ENCODE measurements around the gene BAG5. TPM values are rescaled to one million over a fixed set of nuclear protein-coding genes. Genes with fewer than 3 reads are reported as not detected.

Gene BAG5
- total and polyA plus RNA-seq, 2 of the 8 experiments (the other 6 are each of a cell fraction or from before 2014, with no cell fraction given) = 7.4 to 29.5 TPM

GRCh38 chr14:103581954-103582703 lies 19.7 kb upstream of the BAG5 start:
- H2BK20ac ChIP-seq (ENCODE audit: low read length) = no peak overlapping the region
- FAIRE-seq = no peak
- no peak overlapping the region for H3K14ac ChIP-seq (ENCODE audit: insufficient read length)
- H3K27me3 ChIP-seq (replicated peaks in 1 of 4; ENCODE audit: control insufficient read depth in 3 of 4, extremely low read depth in 1 of 4, insufficient read depth in 3 of 4, low read length in 3 of 4) = no peaks in the 10 kb centered on the region
- no peak overlapping the region for H2AK5ac ChIP-seq (ENCODE audit: low read depth, low read length)
- H3K27ac ChIP-seq (ENCODE audit: low read depth, low read length) = no peak overlapping the region
- no peaks in the 10 kb centered on the region; the same call in 1 of the 2 replicates for H3K79me1 ChIP-seq (ENCODE audit: low read depth, low read length)
- no peak overlapping the region for H4K91ac ChIP-seq (replicated peaks; ENCODE audit: insufficient read length, low read length)
- no peak overlapping the region; the same call in 1 of the 2 replicates for H2BK5ac ChIP-seq (ENCODE audit: low read depth, low read length)
- no peak overlapping the region for H2AFZ ChIP-seq (ENCODE audit: low read length)
- ChIA-PET CTCF (ENCODE audit: partially characterized antibody) (no interaction called here), POLR2A (ENCODE audit: partially characterized antibody) (interaction anchor here (0.9 kb wide), 1 partner anchor 35 kb away, joined by 3 read pairs; no protein-coding TSS in a partner anchor)
- H3K9ac ChIP-seq (replicated peaks in 1 of 4; ENCODE audit: extremely low read depth in 1 of 4, low read depth in 3 of 4, low read length in 3 of 4) = no peak overlapping the region
- no peak overlapping the region for H2BK120ac ChIP-seq (replicated peaks; ENCODE audit: low read depth, low read length)
- peaks cover 0 to 9% (median 0%) of the 10 kb centered on the region in 4 experiments; a peak in 4 of 8 replicates for H3K36me3 ChIP-seq (ENCODE audit: control insufficient read depth in 2 of 4, insufficient read depth in 4 of 4, low read length in 3 of 4)
- no peak overlapping the region for H2BK15ac ChIP-seq (ENCODE audit: low read length)
- H3K9me3 ChIP-seq (ENCODE audit: insufficient read depth in 2 of 2, low read depth in 1 of 2, low read length in 1 of 2) = no peaks in the 10 kb centered on the region
- H3K56ac ChIP-seq (replicated peaks; ENCODE audit: insufficient read length, low read depth, low read length) = no peak overlapping the region
- no peaks in the 10 kb centered on the region for H3K79me2 ChIP-seq (ENCODE audit: control insufficient read depth in 1 of 2, insufficient read depth in 2 of 2, low read length in 2 of 2)
- peaks cover 0 to 1% of the 10 kb centered on the region in 2 experiments for H4K20me1 ChIP-seq (replicated peaks in 1 of 2; ENCODE audit: control insufficient read depth in 1 of 2, insufficient read depth in 2 of 2, low read length in 2 of 2)
- no peaks in the 10 kb centered on the region for H3K4me1 ChIP-seq (replicated peaks in 1 of 4; ENCODE audit: control insufficient read depth in 3 of 4, insufficient read depth in 4 of 4, low read length in 3 of 4)
- H3K4me3 ChIP-seq (ENCODE audit: extremely low read depth in 1 of 4, insufficient read depth in 2 of 4, low read depth in 3 of 4, low read length in 4 of 4) = no peak overlapping the region
- no peak overlapping the region for H2BK12ac ChIP-seq (ENCODE audit: low read depth, low read length)
- no peak for DNase-seq (ENCODE audit: low read depth in 1 of 2, low spot score in 2 of 2)
- no peak overlapping the region for H3K4me2 ChIP-seq (ENCODE audit: insufficient read depth in 1 of 2, low read depth in 2 of 2, low read length in 2 of 2)
- no peaks in the 10 kb centered on the region for H3K23me2 ChIP-seq (ENCODE audit: low read depth, low read length)
- WGBS, 2 experiments (ENCODE audit: extremely low coverage in 1 of 2, insufficient coverage in 1 of 2, insufficient read length in 1 of 2, insufficient replicate concordance in 2 of 2, low coverage in 1 of 2, low lambda C conversion rate in 2 of 2, missing lambda C conversion rate in 1 of 2) = 91% methylated on average over 25 of the region's 26 CpGs; no CpG with 5 or more reads in 1 of the 2 experiments
- TF ChIP-seq NANOG (IDR thresholded peaks at IDR 0.05; ENCODE audit: insufficient read depth, low read depth, low read length, poor library complexity, severe bottlenecking) = no peak
- H3K18ac ChIP-seq (ENCODE audit: extremely low read depth, low read length) = no peak overlapping the region
- H4K8ac ChIP-seq (ENCODE audit: extremely low read depth, insufficient read depth, low read length) = no peak overlapping the region
- no peak overlapping the region for H4K5ac ChIP-seq (ENCODE audit: insufficient read length, low read depth, low read length)
- H3K23ac ChIP-seq (ENCODE audit: insufficient read length) = no peak overlapping the region
- H3K4ac ChIP-seq (replicated peaks; ENCODE audit: insufficient read length, low read depth, low read length) = no peak overlapping the region

Data from H1 (cell line).